Measurements from ENCODE around the gene DCDC1.

DNA sequence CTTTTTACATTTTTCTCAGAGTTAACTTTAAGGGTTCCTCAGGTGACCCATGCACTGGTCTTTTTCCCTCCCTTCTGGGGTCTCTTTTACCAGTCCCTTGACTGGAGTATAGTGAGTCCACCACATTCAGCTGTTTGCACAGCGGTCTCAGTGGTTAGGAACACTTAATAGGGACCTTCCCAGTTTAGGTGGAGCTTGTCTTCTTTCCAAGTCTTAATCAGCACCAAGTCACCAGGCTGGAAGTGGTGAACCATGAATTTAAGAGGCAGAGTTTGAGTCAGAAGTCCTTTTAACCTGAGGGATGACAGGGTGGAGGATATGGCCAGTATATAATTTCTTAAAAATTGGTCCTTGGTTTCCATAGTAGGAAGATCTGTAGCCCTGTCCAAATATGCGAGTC, 433.7 kb downstream of the DCDC1 start:
- TF ChIP-seq, protein P1, sequence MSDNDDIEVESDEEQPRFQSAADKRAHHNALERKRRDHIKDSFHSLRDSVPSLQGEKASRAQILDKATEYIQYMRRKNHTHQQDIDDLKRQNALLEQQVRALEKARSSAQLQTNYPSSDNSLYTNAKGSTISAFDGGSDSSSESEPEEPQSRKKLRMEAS (IDR thresholded peaks at IDR 0.05; ENCODE audit: low read depth, low read length), result no peak
- TF ChIP-seq CTCF (IDR thresholded peaks at IDR 0.05; ENCODE audit: low read depth, low read length), result no peak
- no peak for TF ChIP-seq MYC (IDR thresholded peaks at IDR 0.05; ENCODE audit: low read depth, low read length)
